Retinal pigment epithelial cell (primary cell): ENCODE measurements around the gene WDHD1.
"Not testable (repeated sequence)": the region's sequence is repeated elsewhere in the genome, so short reads cannot be mapped to it uniquely, and the experiment has no call there.

Experiments
- DNase-seq: peaks from one replicate; pipeline ENCODE4 v3.0.0-alpha.2; 2010; ENCODE audit warnings: low read depth
- H3K4me3 ChIP-seq: 2 replicates; pipeline ENCODE4 v1.5.1; 2011; ENCODE audit warnings: mild to moderate bottlenecking, low read length, control low read depth, moderate library complexity
- CTCF ChIP-seq: conservative IDR thresholded peaks from 2 replicates; pipeline ENCODE4 v1.5.1; 2011; ENCODE audit warnings: low read depth, low read length, control low read depth, inconsistent platforms

WDHD1 gene

GRCh38 chr14:54899573-54899972 is 127.3 kb downstream of the WDHD1 start:
- DNase-seq, result no peak
- TF ChIP-seq CTCF, result no peak
- H3K4me3 ChIP-seq, result no peak overlapping the region

DNA sequence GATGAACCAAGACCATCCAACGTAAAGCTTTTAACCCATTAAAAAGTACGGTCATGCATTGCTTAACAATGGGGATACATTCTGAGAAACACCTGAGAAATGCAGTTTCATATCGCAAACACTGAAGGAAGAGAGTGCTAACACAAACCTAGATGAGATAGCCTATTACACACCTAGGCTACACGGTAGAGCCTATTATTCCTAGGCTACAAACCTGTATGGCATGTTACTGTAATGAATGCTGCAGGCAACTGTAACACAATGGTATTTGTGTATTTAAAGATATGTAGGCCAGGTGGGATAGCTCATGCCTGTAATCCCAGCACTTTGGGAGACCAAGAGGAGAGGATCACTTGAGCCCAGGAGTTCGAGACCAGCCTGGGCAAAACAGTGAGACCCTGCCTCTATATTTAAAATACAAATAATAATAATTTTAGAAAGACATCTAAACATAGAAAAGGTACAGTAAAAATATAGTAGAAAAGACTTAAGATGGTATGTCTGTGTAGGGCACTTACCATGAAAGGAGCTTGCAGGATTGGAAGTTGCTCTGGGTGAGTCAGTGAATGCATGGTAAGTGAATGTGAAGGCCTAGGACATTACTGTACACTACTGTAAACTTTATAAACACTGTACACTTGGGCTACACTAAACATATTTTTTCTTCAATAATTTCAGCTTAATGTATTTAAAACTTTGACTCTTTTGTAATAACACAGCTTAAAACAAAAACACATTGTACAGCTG is 128.9 kb downstream of the WDHD1 start:
- not testable (repeated sequence) for DNase-seq, H3K4me3 ChIP-seq

- no peak overlapping the region for H3K4me3 ChIP-seq
- no peak for DNase-seq
- no peak for TF ChIP-seq CTCF
These were observed 131.2 kb downstream of the WDHD1 start for GRCh38 chr14:54895683-54896082.

- no peak overlapping the region for H3K4me3 ChIP-seq
- DNase-seq, result no peak
- no peak for TF ChIP-seq CTCF
These were observed 131.9 kb downstream of the WDHD1 start for GRCh38 chr14:54894995-54895394.

DNA sequence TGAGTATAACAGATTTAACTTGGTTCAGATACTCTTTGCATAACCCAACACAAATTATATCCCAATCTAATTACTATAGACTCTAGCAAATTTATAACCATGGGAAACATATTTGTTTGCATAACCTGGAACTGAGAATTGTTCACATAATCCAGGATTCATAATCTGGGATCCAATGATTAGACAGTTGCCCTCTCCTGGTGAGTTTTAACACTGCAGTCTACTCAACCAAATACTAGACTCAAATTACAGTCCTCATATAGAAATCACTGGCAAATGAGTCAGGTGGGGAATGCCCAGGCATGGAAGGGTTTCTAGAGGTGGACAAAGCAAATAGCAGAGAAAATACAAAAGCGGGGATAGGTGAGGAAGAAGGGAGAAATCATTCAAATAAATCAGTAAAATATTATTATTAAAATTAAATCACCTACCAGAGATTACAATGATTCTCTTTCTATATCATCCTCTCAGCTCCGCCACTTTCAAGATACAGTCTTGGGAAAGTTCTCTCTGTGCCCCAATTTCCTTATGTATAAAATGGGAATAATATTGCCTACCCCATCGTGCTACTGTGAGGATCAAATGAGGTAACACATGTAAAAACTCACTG is 133.6 kb downstream of the WDHD1 start:
- H3K4me3 ChIP-seq, result no peak overlapping the region
- DNase-seq, result peak; percentile 21
- peak; percentile 79 for TF ChIP-seq CTCF

GRCh38 chr14:54891471-54892245 is 135.2 kb downstream of the WDHD1 start:
- no peak overlapping the region for H3K4me3 ChIP-seq
- TF ChIP-seq CTCF, result no peak

DNA sequence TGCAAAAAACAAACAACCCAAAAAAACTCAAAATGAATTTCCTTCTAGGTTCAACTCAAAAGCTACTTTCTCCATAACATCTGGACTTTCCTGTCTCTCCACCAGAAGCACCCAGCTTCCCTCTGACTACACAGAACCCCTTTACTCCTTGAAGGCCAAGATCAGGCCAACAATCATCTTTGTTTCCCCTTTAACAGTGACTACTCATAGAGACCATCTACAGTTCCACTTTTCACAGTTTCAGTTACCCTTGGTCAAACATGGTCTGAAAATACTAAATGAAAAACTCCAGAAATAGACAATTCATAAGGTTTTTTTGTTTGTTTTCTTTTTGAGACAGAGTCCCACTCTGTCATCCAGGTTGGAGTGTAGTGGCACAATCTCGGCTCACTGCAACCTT is 136.1 kb downstream of the WDHD1 start:
- no peak for TF ChIP-seq CTCF
- DNase-seq, result no peak

More at GRCh38 chr14:54891471-54892245, 135.2 kb downstream of the WDHD1 start:
- DNase-seq, result no peak

More for the DNA sequence above, 136.1 kb downstream of the WDHD1 start:
- no peak overlapping the region for H3K4me3 ChIP-seq
